Measurements from ENCODE around the gene HOMER3. TPM values are rescaled to one million over a fixed set of nuclear protein-coding genes. Genes with fewer than 3 reads are reported as not detected.

Gene HOMER3
- polyA plus RNA-seq, 3 donors, result 45.1 to 88.1 (median 49.4) TPM

- H3K9ac ChIP-seq (ENCODE audit: insufficient read depth, low read length, poor library complexity, severe bottlenecking), result no peak overlapping the region
- peaks cover 26% of the 10 kb centered on the region for H3K4me1 Mint-ChIP-seq
- peaks cover 44 to 53% of the 10 kb centered on the region in 2 donors for H3K36me3 ChIP-seq (replicated peaks in 1 of 2; ENCODE audit: control insufficient read depth in 1 of 2, insufficient read depth in 2 of 2, low read length in 2 of 2)
- H3K4me3 Mint-ChIP-seq, result no peak overlapping the region
- peaks cover 21 to 26% of the 10 kb centered on the region in 2 donors for H3K4me1 ChIP-seq (ENCODE audit: control insufficient read depth in 1 of 2, insufficient read depth in 2 of 2, low read length in 2 of 2)
- peaks cover 0 to 2% (median 0%) of the 10 kb centered on the region in 3 donors for H3K27me3 Mint-ChIP-seq (ENCODE audit: low read depth in 3 of 3)
- DNase-seq, result no peak
- H2AFZ ChIP-seq (ENCODE audit: insufficient read depth, low read depth, low read length, poor library complexity, severe bottlenecking), result no peak overlapping the region
- no peak overlapping the region for H3K4me3 ChIP-seq (replicated peaks in 1 of 3; ENCODE audit: low read depth in 2 of 3, low read length in 3 of 3)
- no peak overlapping the region for H3K4me2 ChIP-seq (replicated peaks; ENCODE audit: extremely low read depth, low read length, poor library complexity, severe bottlenecking)
- H3K27ac ChIP-seq (ENCODE audit: low read depth in 1 of 2, low read length in 2 of 2), result no peak overlapping the region
- H3K27ac Mint-ChIP-seq, result peak overlapping the region in 3 of 7 donors; percentile 48 to 96 (median 96)
- 96% methylated on average over 17 of the region's 17 CpGs for WGBS (ENCODE audit: insufficient coverage)
- no peaks in the 10 kb centered on the region for H3K27me3 ChIP-seq (ENCODE audit: control insufficient read depth in 2 of 2, insufficient read depth in 2 of 2, low read length in 2 of 2)
- TF ChIP-seq CTCF (IDR thresholded peaks at IDR 0.05), result no peak
- no peaks in the 10 kb centered on the region for H3K9me3 Mint-ChIP-seq
- H4K20me1 ChIP-seq (ENCODE audit: insufficient read depth, low read length), result peaks cover 48% of the 10 kb centered on the region
- intact Hi-C loops (cut with micrococcal nuclease), result no loop called here
- peaks cover 55% of the 10 kb centered on the region for H3K79me2 ChIP-seq (ENCODE audit: insufficient read depth, low read length)
- no peaks in the 10 kb centered on the region for H3K9me3 ChIP-seq (replicated peaks in 1 of 2; ENCODE audit: control insufficient read depth in 1 of 2, insufficient read depth in 1 of 2, low read length in 2 of 2)
- peaks cover 48 to 66% of the 10 kb centered on the region in 2 donors for H3K36me3 Mint-ChIP-seq
These were observed 19.4 kb downstream of the HOMER3 start for GRCh38 chr19:18921593-18921992.

DNA sequence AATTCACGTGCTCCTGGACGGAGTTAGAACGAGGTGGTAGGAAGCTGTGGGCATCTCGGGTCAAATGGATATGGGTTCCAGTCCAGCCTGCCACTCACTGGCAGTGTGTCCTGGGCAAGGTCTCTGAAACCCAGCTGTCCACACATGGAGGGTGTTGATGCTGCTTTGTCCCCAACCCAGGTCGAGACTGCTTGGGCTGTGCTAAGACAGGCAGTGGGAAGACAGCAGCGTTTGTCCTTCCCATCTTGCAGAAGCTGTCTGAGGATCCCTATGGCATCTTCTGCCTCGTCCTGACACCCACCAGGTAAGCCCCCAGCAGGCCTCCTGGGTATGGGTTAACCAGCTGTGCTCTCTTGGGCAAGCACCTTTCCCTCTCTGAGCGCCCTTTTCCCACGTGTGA is 20.6 kb downstream of the HOMER3 start:
- Mint-ChIP-seq H3K4me1 (peaks cover 26% of the 10 kb centered on the region), H3K4me3 (peak overlapping the region; percentile 92 to 94)

More for the DNA sequence above, 20.6 kb downstream of the HOMER3 start:
- H3K36me3 Mint-ChIP-seq, result peaks cover 41 to 66% of the 10 kb centered on the region in 2 donors
- H3K27ac ChIP-seq (ENCODE audit: low read depth in 1 of 2, low read length in 2 of 2), result peak overlapping the region; percentile 10 to 94
- DNase-seq, result no peak
- peaks cover 37 to 45% of the 10 kb centered on the region in 2 donors for H3K36me3 ChIP-seq (replicated peaks in 1 of 2; ENCODE audit: control insufficient read depth in 1 of 2, insufficient read depth in 2 of 2, low read length in 2 of 2)
- 84% methylated on average over 8 of the region's 9 CpGs for WGBS (ENCODE audit: insufficient coverage)
- TF ChIP-seq CTCF (IDR thresholded peaks at IDR 0.05), result no peak
- intact Hi-C loops (cut with micrococcal nuclease), result no loop called here
- peaks cover 0 to 2% (median 0%) of the 10 kb centered on the region in 3 donors for H3K27me3 Mint-ChIP-seq (ENCODE audit: low read depth in 3 of 3)
- peak overlapping the region; percentile 90 for H3K4me2 ChIP-seq (replicated peaks; ENCODE audit: extremely low read depth, low read length, poor library complexity, severe bottlenecking)
- no peaks in the 10 kb centered on the region for H3K9me3 ChIP-seq (replicated peaks in 1 of 2; ENCODE audit: control insufficient read depth in 1 of 2, insufficient read depth in 1 of 2, low read length in 2 of 2)
- H3K4me3 ChIP-seq (replicated peaks in 1 of 3; ENCODE audit: low read depth in 2 of 3, low read length in 3 of 3), result peak overlapping the region in 2 of 3 experiments; percentile 86 to 98
- H3K79me2 ChIP-seq (ENCODE audit: insufficient read depth, low read length), result peaks cover 67% of the 10 kb centered on the region
- H3K9me3 Mint-ChIP-seq, result no peaks in the 10 kb centered on the region
- H4K20me1 ChIP-seq (ENCODE audit: insufficient read depth, low read length), result peaks cover 44% of the 10 kb centered on the region
- peak overlapping the region; percentile 73 to 97 (median 94) for H3K27ac Mint-ChIP-seq
- no peaks in the 10 kb centered on the region for H3K27me3 ChIP-seq (ENCODE audit: control insufficient read depth in 2 of 2, insufficient read depth in 2 of 2, low read length in 2 of 2)
- H3K9ac ChIP-seq (ENCODE audit: insufficient read depth, low read length, poor library complexity, severe bottlenecking), result peak overlapping the region; percentile 95
- peaks cover 21 to 26% of the 10 kb centered on the region in 2 donors for H3K4me1 ChIP-seq (ENCODE audit: control insufficient read depth in 1 of 2, insufficient read depth in 2 of 2, low read length in 2 of 2)
- no peak overlapping the region for H2AFZ ChIP-seq (ENCODE audit: insufficient read depth, low read depth, low read length, poor library complexity, severe bottlenecking)
